Measurements from ENCODE around the gene TMEM31.
"Not testable (repeated sequence)": the region's sequence is repeated elsewhere in the genome, so short reads cannot be mapped to it uniquely, and the experiment has no call there.

TMEM31 gene

GRCh38 chrX:103756736-103757135 is 46.0 kb downstream of the TMEM31 start:
- Histone ChIP-seq H3K9me3 (ENCODE audit: control insufficient read depth, low read depth, low read length) (no peaks in the 10 kb centered on the region), H3K27me3 (ENCODE audit: control insufficient read depth, insufficient read depth, low read length) (no peaks in the 10 kb centered on the region), H3K27ac (ENCODE audit: low read length) (no peak overlapping the region), H3K9ac (ENCODE audit: low read length) (no peak overlapping the region), H3K36me3 (ENCODE audit: control insufficient read depth, low read depth, low read length) (peaks cover 68% of the 10 kb centered on the region), H3K4me3 (ENCODE audit: low read length) (no peak overlapping the region), H3K4me1 (ENCODE audit: control insufficient read depth, low read depth, low read length) (peaks cover 15% of the 10 kb centered on the region)

DNA sequence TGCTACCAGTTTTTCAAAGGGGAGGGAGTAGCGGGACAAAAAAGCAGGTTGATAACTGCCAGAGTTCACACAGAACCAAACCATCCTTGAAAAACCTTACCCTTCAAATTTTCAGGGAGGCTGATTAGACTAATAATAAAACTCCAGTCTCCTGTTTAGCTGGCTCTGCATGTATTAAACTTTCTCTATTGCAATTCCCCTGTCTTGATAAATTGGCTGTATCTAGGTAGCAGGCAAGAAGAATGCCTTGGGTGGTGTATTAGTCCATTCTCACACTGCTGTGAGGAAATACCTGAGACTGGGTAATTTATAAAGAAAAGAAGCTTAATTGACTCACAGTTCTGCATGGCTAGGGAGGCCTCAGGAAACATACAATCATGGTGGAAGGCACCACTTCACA is 47.8 kb downstream of the TMEM31 start:
- H3K4me3 ChIP-seq (ENCODE audit: low read length): no peak overlapping the region
- H3K9ac ChIP-seq (ENCODE audit: low read length): no peak overlapping the region
- H3K27me3 ChIP-seq (ENCODE audit: control insufficient read depth, insufficient read depth, low read length): no peaks in the 10 kb centered on the region
- peaks cover 55% of the 10 kb centered on the region for H3K36me3 ChIP-seq (ENCODE audit: control insufficient read depth, low read depth, low read length)
- no peak overlapping the region for H3K27ac ChIP-seq (ENCODE audit: low read length)
- H3K9me3 ChIP-seq (ENCODE audit: control insufficient read depth, low read depth, low read length): no peaks in the 10 kb centered on the region
- H3K4me1 ChIP-seq (ENCODE audit: control insufficient read depth, low read depth, low read length): peaks cover 21% of the 10 kb centered on the region

- peaks cover 45% of the 10 kb centered on the region for H3K4me1 ChIP-seq (ENCODE audit: control insufficient read depth, low read depth, low read length)
- H3K27me3 ChIP-seq (ENCODE audit: control insufficient read depth, insufficient read depth, low read length); H3K4me3 ChIP-seq (ENCODE audit: low read length); H3K9me3 ChIP-seq (ENCODE audit: control insufficient read depth, low read depth, low read length); H3K27ac ChIP-seq (ENCODE audit: low read length); H3K9ac ChIP-seq (ENCODE audit: low read length): not testable (repeated sequence)
- peaks cover 21% of the 10 kb centered on the region for H3K36me3 ChIP-seq (ENCODE audit: control insufficient read depth, low read depth, low read length)
Measured at GRCh38 chrX:103763541-103763940, 52.8 kb downstream of the TMEM31 start.
